Measurements from ENCODE around the gene LRP5.
"Not testable (repeated sequence)": the region's sequence is repeated elsewhere in the genome, so short reads cannot be mapped to it uniquely, and the experiment has no call there.

Gene LRP5

DNA sequence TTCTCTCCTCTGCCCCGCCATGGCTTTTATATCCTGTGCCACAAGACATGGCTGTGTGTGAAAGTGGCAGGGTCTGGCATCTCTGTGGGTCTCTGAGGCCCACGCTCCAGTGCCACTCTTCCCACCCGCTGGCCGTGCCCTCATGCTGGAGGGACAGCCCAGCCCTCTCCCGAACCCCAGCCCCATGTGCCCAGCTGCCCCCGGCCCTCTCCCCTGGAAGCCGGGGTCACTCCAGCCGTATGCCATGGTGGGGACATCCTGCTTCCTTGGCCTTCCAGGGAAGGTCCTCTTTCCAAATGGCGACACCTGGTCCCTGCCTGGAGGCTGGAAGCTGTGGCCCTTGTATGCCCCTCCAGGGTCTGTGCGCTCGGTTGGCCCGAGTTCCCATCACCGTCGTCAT is 84.9 kb downstream of the LRP5 start:
- Histone ChIP-seq H3F3A (ENCODE audit: insufficient read depth) (no peaks in the 10 kb centered on the region), H3K4me2 (ENCODE audit: low read depth, low read length, poor library complexity, severe bottlenecking) (no peak overlapping the region), H3K9me3 (ENCODE audit: insufficient read depth, low read length) (no peaks in the 10 kb centered on the region), H3K36me3 (ENCODE audit: low read length) (no peaks in the 10 kb centered on the region), H2AFZ (ENCODE audit: low read depth, low read length, severe bottlenecking) (no peak overlapping the region), H3K27ac (ENCODE audit: low read depth, low read length) (no peak overlapping the region), H3K9me2 (replicated peaks; ENCODE audit: insufficient read depth, low read length) (no peaks in the 10 kb centered on the region), H3K79me2 (ENCODE audit: insufficient read depth, low read length) (no peaks in the 10 kb centered on the region), H3K27me3 (ENCODE audit: low read length) (no peaks in the 10 kb centered on the region), H4K20me1 (ENCODE audit: low read depth, low read length) (no peaks in the 10 kb centered on the region), H3K9ac (ENCODE audit: low read length) (no peak overlapping the region), H3K4me3 (ENCODE audit: insufficient read depth, low read length, poor library complexity, severe bottlenecking) (no peak overlapping the region)
- TF ChIP-seq, protein P1, sequence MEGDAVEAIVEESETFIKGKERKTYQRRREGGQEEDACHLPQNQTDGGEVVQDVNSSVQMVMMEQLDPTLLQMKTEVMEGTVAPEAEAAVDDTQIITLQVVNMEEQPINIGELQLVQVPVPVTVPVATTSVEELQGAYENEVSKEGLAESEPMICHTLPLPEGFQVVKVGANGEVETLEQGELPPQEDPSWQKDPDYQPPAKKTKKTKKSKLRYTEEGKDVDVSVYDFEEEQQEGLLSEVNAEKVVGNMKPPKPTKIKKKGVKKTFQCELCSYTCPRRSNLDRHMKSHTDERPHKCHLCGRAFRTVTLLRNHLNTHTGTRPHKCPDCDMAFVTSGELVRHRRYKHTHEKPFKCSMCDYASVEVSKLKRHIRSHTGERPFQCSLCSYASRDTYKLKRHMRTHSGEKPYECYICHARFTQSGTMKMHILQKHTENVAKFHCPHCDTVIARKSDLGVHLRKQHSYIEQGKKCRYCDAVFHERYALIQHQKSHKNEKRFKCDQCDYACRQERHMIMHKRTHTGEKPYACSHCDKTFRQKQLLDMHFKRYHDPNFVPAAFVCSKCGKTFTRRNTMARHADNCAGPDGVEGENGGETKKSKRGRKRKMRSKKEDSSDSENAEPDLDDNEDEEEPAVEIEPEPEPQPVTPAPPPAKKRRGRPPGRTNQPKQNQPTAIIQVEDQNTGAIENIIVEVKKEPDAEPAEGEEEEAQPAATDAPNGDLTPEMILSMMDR (IDR thresholded peaks at IDR 0.05; ENCODE audit: insufficient read depth, low read length, poor library complexity, severe bottlenecking), result no peak
- no peak for TF ChIP-seq EZH2phosphoT487 (conservative IDR thresholded peaks at IDR 0.05; ENCODE audit: low read length)

DNA sequence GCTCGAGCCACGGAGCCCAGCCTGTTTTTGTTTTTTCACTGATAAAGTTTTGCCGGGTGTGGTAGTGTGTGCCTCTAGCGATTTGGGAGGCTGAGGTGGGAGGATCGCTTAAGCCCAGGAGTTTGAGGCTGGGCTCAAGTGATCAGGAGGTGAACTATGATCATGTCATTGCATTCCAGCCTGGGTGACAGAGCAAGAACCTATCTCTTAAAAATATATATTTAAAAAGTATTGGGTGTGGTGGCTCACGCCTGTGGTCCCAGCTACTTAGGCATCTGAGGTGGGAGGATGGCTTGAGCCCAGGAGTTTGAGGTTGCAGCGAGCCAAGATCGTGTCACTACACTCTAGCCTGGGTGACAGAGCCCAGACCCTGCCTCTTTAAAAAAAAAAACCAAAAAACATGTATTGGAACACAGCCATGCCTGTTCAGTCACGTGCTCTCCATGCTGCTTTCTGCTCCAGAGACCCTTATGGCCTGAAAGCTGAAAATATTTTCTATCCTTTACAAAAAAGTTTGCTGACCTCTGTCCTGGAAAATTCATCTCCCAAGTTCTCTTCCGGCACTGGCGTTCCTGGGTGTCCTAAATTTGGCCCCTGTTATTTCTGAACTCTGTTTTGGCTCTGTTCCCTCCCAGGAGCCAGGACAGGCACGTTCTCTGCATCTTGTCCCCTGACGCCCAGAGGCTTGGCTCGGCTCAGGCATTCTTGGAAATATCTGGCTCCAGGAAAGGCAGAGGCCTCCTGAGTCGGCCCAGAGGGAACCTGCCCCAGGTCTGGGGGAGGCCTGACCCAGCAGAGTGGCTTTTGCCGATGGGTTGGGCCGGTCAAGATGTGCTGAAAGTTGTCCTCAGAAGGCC is 86.8 kb downstream of the LRP5 start:
- H4K20me1 ChIP-seq (ENCODE audit: low read depth, low read length), result no peaks in the 10 kb centered on the region
- no peaks in the 10 kb centered on the region for H3K27me3 ChIP-seq (ENCODE audit: low read length)
- H3K27ac ChIP-seq (ENCODE audit: low read depth, low read length), result no peak overlapping the region
- H3K9me3 ChIP-seq (ENCODE audit: insufficient read depth, low read length), result no peaks in the 10 kb centered on the region
- TF ChIP-seq, protein P1 (IDR thresholded peaks at IDR 0.05; ENCODE audit: insufficient read depth, low read length, poor library complexity, severe bottlenecking), result no peak
- no peak for TF ChIP-seq EZH2phosphoT487 (conservative IDR thresholded peaks at IDR 0.05; ENCODE audit: low read length)
- H2AFZ ChIP-seq (ENCODE audit: low read depth, low read length, severe bottlenecking), result no peak overlapping the region
- H3K79me2 ChIP-seq (ENCODE audit: insufficient read depth, low read length), result no peaks in the 10 kb centered on the region
- H3K4me3 ChIP-seq (ENCODE audit: insufficient read depth, low read length, poor library complexity, severe bottlenecking), result no peak overlapping the region
- no peak overlapping the region for H3K4me2 ChIP-seq (ENCODE audit: low read depth, low read length, poor library complexity, severe bottlenecking)
- H3F3A ChIP-seq (ENCODE audit: insufficient read depth), result no peaks in the 10 kb centered on the region
- H3K9ac ChIP-seq (ENCODE audit: low read length), result no peak overlapping the region
- no peaks in the 10 kb centered on the region for H3K36me3 ChIP-seq (ENCODE audit: low read length)
- no peaks in the 10 kb centered on the region for H3K9me2 ChIP-seq (replicated peaks; ENCODE audit: insufficient read depth, low read length)

DNA sequence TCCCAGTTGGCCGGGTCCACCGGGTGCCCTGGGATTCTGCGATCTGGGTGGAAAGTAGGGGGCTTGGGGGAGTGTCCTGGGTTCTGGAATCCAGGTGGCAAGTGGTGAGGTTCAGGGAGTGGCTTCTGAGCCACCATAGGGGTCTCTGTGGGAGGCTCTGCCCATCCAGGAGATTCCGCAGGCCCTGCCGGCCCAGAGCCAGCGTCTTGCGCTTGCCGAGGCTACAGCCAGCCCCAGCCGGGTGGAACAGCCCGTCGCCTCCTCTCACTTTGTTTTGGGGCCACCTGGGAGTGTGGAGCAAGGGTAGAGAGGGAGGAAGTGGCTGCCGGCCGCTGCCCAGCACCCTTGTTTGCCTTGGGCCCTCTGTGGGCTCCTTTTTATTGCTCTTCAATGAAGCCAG is 87.5 kb downstream of the LRP5 start:
- no peaks in the 10 kb centered on the region for H4K20me1 ChIP-seq (ENCODE audit: low read depth, low read length)
- H3F3A ChIP-seq (ENCODE audit: insufficient read depth), result no peaks in the 10 kb centered on the region
- no peak overlapping the region for H3K27ac ChIP-seq (ENCODE audit: low read depth, low read length)
- H3K9me2 ChIP-seq (replicated peaks; ENCODE audit: insufficient read depth, low read length), result no peaks in the 10 kb centered on the region
- no peaks in the 10 kb centered on the region for H3K27me3 ChIP-seq (ENCODE audit: low read length)
- H3K4me3 ChIP-seq (ENCODE audit: insufficient read depth, low read length, poor library complexity, severe bottlenecking), result no peak overlapping the region
- no peaks in the 10 kb centered on the region for H3K9me3 ChIP-seq (ENCODE audit: insufficient read depth, low read length)
- no peak overlapping the region for H2AFZ ChIP-seq (ENCODE audit: low read depth, low read length, severe bottlenecking)
- H3K9ac ChIP-seq (ENCODE audit: low read length), result no peak overlapping the region
- H3K4me2 ChIP-seq (ENCODE audit: low read depth, low read length, poor library complexity, severe bottlenecking), result no peak overlapping the region
- TF ChIP-seq, protein P1 (IDR thresholded peaks at IDR 0.05; ENCODE audit: insufficient read depth, low read length, poor library complexity, severe bottlenecking), result no peak
- TF ChIP-seq EZH2phosphoT487 (conservative IDR thresholded peaks at IDR 0.05; ENCODE audit: low read length), result no peak
- H3K36me3 ChIP-seq (ENCODE audit: low read length), result no peaks in the 10 kb centered on the region
- H3K79me2 ChIP-seq (ENCODE audit: insufficient read depth, low read length), result no peaks in the 10 kb centered on the region

DNA sequence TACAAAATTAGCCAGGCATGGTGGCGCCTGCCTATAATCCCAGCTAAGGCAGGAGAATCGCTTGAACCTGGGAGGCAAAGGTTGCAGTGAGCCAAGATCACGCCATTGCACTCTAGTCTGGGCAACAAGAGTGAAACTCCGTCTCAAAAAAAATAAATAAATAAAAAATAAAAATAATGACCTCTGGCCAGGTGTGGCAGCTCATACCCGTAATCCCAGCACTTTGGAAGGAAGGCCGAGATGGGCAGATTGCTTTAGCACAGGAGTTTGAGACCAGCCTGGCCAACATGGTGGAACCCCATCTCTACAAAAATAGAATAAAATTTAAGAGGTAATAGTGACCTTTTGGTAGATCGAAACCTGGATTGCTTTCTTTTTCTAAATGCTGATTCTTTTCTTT is 88.2 kb downstream of the LRP5 start:
- H3K36me3 ChIP-seq (ENCODE audit: low read length); H3K79me2 ChIP-seq (ENCODE audit: insufficient read depth, low read length); H3K9me3 ChIP-seq (ENCODE audit: insufficient read depth, low read length); H4K20me1 ChIP-seq (ENCODE audit: low read depth, low read length); H3K27me3 ChIP-seq (ENCODE audit: low read length); H3K4me2 ChIP-seq (ENCODE audit: low read depth, low read length, poor library complexity, severe bottlenecking); H3K4me3 ChIP-seq (ENCODE audit: insufficient read depth, low read length, poor library complexity, severe bottlenecking); H3F3A ChIP-seq (ENCODE audit: insufficient read depth); H3K9me2 ChIP-seq (replicated peaks; ENCODE audit: insufficient read depth, low read length); H3K9ac ChIP-seq (ENCODE audit: low read length); H3K27ac ChIP-seq (ENCODE audit: low read depth, low read length); H2AFZ ChIP-seq (ENCODE audit: low read depth, low read length, severe bottlenecking): not testable (repeated sequence)
